GM23338 (cell line): ENCODE measurements around the gene A3GALT2.

Experiments used
- CREB1 ChIP-seq: fragments of 250-450 bp; sonication (Bioruptor Pico); IDR thresholded peaks from 2 replicates; pipeline ENCODE4 v1.5.0; 2020; ENCODE audit warnings: low read depth, mild to moderate bottlenecking, moderate library complexity
- EZH2 ChIP-seq: fragments of 200-600 bp; sonication (generic); IDR thresholded peaks from one replicate; pipeline ENCODE4 v1.8.0; 2017; ENCODE audit warnings: antibody characterized with exemption, mild to moderate bottlenecking, low read depth; ENCODE audit not compliant: unreplicated experiment
- POLR2AphosphoS5 ChIP-seq: IDR thresholded peaks from 2 replicates; pipeline ENCODE4 v1.6.1; 2016; ENCODE audit warnings: antibody characterized with exemption, low read depth
- REST ChIP-seq: IDR thresholded peaks from one replicate; pipeline ENCODE4 v1.6.1; 2018; ENCODE audit warnings: antibody characterized with exemption; ENCODE audit not compliant: unreplicated experiment
- STAT1 ChIP-seq: IDR thresholded peaks from one replicate; pipeline ENCODE4 v1.6.1; 2016; ENCODE audit warnings: antibody characterized with exemption; ENCODE audit not compliant: unreplicated experiment
- TF ChIP-seq, protein P1 (sequence below), 2 experiments: fragments of 200-600 bp in 1 of 2; sonication (generic) in 1 of 2; conservative IDR thresholded peaks; 2 replicates each; pipeline versions ENCODE4 v1.5.1 to v1.6.1; 2016 to 2017; ENCODE audit warnings: antibody characterized with exemption in 2 of 2, low read depth in 2 of 2, mild to moderate bottlenecking in 2 of 2, moderate library complexity in 1 of 2

GRCh38 chr1:33302325-33302724, 18.6 kb downstream of the A3GALT2 start:
- TF ChIP-seq, protein P1, sequence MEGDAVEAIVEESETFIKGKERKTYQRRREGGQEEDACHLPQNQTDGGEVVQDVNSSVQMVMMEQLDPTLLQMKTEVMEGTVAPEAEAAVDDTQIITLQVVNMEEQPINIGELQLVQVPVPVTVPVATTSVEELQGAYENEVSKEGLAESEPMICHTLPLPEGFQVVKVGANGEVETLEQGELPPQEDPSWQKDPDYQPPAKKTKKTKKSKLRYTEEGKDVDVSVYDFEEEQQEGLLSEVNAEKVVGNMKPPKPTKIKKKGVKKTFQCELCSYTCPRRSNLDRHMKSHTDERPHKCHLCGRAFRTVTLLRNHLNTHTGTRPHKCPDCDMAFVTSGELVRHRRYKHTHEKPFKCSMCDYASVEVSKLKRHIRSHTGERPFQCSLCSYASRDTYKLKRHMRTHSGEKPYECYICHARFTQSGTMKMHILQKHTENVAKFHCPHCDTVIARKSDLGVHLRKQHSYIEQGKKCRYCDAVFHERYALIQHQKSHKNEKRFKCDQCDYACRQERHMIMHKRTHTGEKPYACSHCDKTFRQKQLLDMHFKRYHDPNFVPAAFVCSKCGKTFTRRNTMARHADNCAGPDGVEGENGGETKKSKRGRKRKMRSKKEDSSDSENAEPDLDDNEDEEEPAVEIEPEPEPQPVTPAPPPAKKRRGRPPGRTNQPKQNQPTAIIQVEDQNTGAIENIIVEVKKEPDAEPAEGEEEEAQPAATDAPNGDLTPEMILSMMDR (conservative IDR thresholded peaks at IDR 0.05; ENCODE audit: low read depth in 2 of 2): no peak
- TF ChIP-seq EZH2: no peak
- TF ChIP-seq CREB1 (CRISPR knock-in tag): no peak
- no peak for TF ChIP-seq POLR2AphosphoS5
- no peak for TF ChIP-seq STAT1
- TF ChIP-seq REST: no peak
